Measurements from ENCODE around the gene DHRSX.

Gene DHRSX

GRCh38 chrX:2184089-2184488 lies 316.7 kb downstream of the DHRSX start:
- no peak for DNase-seq

- no peak for DNase-seq
Observed at GRCh38 chrX:2183193-2183725, 317.5 kb downstream of the DHRSX start.

DNA sequence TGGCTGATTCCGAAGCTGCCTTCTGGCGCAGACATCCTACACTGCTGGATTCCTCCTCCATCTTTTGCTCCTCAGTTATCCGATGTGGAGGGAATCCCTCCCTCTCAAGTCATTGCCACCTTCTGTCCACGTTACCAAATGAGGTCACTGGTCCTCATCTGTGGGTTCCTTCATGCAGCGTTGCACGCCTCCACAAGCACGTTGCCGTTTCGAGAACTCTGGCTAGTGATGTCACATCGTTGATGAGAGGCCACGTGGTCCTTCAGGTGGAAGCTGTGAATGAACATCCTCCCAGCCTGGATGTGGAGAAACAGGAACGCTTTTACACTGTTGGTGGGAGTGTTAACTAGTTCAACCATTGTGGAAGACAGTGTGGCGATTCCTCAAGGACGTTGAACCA lies 323.2 kb downstream of the DHRSX start:
- no peak for DNase-seq

DNA sequence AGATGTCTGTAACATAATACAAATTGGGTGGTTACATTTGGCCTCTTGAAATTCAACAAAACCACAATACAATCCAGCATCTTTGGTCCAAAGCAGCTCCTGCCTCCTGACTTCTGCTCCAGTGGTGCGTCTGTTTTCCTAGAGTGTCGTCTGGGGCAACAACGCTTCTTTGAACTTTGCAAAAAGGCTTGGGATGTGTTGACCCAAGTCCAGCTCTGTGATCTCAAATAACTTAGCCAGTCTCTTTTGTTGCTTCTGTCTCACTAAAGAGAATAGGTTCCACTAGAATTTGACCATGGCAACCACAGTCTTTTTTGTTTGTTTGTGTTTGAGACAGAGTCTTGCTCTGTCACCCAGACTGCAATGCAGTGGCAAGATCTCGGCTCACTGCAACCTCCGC lies 324.0 kb downstream of the DHRSX start:
- DNase-seq = no peak

DNA sequence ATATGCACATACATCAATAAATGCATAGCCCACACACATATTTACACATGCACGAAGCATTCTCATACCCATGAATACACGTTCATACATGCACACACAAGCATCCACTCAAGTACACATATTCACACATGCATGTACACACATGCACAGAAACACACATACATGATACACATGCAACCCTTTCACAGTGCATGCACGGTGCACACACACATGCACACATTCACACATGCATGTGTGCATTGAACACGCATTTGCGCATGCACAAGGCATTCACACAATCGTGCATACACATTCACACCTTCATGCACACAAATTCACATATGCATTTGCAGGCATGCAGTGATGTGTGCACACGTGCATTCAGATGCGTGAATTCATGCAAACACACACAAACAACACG lies 324.5 kb downstream of the DHRSX start:
- DNase-seq = no peak

GRCh38 chrX:2172359-2172758 lies 328.4 kb downstream of the DHRSX start:
- no peak for DNase-seq
